Raji (cell line): ENCODE results near the gene PER3.

ENCODE experiments used
- POLR2A ChIP-seq: IDR thresholded peaks from 2 replicates; pipeline ENCODE4 v1.6.1; 2011; ENCODE audit warnings: low read depth, low read length, control low read depth; ENCODE audit not compliant: insufficient read depth

Gene PER3

DNA sequence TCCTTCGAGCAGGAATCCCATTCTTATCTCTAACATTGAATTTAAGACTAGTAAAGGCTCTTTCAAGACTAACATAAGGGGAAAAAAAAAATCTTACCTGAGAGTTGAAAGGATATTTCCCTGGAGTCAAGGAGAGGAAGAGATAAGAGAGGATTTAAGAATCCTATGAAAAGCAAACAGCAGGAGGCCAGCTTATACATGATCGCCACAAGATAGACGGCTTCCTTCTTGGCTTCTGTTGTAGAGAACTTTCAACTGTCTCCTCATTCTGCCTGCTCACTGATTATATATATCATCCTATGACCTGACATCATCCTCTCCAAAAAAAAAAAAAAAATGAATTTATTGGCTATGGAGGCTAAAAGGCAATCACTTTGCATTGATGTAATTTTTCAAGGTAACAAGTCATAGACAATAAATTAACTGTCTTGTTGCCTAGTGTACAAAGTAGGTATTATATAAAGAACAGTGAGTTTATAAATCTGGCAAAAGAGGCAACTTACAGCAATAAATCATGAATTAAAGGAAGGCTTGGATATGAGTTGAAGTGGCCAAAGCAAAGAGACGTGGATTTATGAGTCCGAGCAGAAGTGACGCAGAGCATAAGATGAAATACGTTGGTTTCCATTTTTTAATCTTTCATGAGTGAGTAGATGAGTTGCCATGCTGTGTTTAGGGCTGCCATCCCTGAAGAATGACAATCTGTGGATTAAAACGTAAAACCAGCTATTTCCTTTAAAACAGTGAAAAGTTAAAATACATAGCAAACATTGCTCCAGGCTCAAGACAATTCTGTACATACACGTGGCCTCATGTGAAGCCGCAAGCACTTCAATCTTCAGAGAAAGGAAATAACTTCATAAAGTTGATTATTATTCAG lies 69.0 kb downstream of the PER3 start, which contains the start of gene UTS2:
Gene UTS2 (minus strand): TSS at position 262 of the 880 bp plus-strand sequence. CDS start 62 bp downstream, at position 200.
- no peak for TF ChIP-seq POLR2A

DNA sequence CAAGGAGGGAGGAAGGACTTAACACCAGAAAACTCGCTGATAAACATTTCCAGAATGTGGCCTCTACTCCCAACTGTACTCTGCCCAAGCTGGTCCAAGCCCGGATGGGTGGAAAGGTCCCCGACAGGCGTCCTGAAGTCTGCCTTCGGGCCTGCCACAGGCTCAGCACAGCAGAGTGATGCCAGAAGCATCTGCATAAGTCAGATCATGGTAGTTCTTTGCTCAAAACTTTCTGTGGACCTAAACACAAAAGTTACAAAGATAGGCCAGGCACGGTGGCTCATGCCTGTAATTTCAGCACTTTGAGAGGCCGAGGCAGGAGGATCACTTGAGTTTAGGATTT lies 69.6 kb downstream of the PER3 start:
- no peak for TF ChIP-seq POLR2A

- TF ChIP-seq POLR2A, result no peak
These were observed 72.3 kb downstream of the PER3 start for GRCh38 chr1:7856345-7856744.

GRCh38 chr1:7857000-7857399 lies 72.9 kb downstream of the PER3 start:
- no peak for TF ChIP-seq POLR2A

DNA sequence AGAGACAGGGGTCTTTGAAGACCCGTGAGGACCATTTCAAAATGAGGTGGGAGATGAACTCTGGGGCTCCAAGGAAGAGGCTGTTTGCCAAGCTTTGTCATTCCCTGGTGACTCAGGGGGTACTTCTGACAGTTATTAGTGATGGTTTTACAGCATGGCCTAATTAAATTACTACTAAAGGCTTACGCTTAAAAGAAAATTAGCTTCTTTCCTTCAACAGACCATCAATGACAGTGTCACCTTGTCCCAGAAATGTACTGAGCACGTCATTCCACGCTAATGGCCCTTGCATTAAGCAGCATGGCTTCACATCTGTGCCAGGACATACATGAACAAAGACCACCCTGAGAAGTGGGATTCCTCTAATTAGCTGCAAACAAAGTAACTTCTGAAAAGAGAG lies 73.9 kb downstream of the PER3 start:
- TF ChIP-seq POLR2A, result no peak

- TF ChIP-seq POLR2A, result no peak
These were observed 75.3 kb downstream of the PER3 start for GRCh38 chr1:7859406-7859805.

DNA sequence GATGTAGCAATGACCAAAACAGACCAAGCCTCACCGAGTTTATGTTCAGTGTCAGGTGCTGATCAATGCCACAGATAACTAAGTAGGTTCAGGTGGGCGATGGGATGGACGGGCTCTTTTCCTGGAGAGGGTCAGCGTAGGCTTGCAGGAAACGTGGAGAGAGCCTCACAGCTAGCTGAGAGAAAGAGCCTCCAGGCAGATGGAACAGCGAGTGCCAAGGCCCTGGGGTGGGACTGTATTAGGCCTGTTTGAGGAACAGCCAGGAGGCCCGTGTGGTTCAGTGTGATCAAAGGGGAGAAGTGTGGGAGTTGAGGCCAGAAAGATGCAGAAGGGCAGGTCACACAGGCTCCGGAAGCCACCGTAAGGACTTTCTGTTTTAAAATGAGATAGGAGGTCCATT lies 76.0 kb downstream of the PER3 start:
- no peak for TF ChIP-seq POLR2A

GRCh38 chr1:7861452-7861851 lies 77.4 kb downstream of the PER3 start:
- TF ChIP-seq POLR2A, result no peak

DNA sequence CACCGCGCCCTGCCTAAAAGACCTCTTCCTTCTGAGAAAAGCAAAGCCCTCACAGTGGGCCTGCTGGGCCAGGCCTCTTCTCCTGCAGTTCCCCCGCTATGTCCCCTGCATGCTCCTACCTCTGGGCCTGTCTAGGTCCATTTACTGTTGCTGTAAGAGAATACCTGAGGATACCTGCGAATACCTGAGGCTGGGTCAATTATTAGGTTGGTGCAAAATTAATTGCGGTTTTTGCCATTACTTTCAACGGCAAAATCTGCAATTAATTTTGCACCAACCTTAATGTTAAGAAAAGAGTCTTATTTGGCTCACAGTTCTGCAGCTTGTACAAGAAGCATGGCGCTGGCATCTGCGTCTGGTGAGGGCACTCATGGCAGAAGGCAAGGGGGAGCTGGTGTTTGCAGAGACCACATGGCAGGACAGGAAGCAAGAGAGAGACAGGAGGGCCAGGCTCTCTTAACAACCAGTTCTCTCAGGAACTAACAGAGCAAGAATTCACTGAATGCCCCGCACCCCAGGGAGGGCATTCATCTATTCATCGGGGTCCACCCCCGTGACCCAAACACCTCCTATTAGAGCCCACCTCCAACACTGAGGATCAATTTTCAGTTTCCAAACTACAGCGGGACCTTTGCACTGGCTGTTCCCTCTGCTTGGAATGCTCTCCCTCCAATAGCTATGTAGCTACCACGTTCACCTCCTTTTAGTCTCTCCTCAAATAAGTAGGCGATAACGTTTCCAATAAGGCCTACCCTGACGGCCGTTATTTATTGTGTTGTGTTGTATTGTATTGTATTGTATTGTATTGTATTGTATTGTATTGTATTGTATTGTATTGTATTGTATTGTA lies 78.3 kb downstream of the PER3 start:
- TF ChIP-seq POLR2A, result no peak

DNA sequence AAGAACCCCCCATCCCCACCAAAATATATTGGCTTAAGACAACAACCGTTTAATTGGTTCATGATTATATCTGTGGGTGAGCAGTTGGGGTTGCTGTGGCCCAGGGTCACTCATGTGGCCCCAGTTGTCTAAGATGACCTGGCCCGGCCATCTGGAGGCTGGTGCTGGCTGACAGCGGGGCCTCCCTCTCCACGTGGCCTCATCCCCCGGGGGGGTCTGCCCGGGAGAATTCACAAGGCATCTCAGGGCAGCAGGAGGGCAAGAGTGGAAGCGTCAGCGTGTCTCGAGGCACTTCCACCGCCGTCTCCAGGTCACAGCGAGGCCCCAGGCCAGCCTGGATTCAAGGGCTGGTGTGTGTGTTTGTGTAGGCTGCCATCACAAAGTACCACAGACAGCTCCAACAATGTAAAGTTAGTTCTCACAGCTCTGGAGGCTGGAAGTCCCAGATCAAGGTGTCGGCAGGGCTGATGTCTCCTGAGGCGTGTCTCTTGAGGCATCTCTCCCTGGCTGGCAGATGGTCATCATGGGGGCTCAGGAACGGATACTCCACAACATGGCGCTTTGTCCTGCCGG lies 79.8 kb downstream of the PER3 start:
- no peak for TF ChIP-seq POLR2A

DNA sequence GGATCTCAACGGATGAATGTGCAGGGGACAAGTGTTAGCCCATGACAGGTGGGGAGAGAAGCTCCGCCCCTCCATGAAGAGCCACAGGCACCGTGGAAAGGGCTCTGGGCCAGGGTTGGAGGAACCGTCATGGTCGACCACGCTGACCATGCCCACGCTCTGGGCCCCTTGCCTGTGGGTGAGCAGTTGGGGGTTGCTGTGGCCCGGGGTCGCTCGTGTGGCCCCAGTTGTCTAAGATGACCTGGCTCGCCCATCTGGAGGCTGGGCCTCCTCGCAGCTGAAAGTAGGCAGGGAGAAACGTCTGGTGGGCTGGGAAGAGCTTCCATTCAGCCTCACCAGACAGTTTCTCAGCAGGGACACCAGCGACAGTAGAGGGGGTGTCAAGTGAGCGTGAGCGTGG lies 81.9 kb downstream of the PER3 start:
- no peak for TF ChIP-seq POLR2A

- TF ChIP-seq POLR2A, result no peak
These were observed 84.1 kb downstream of the PER3 start for GRCh38 chr1:7868070-7868780.

DNA sequence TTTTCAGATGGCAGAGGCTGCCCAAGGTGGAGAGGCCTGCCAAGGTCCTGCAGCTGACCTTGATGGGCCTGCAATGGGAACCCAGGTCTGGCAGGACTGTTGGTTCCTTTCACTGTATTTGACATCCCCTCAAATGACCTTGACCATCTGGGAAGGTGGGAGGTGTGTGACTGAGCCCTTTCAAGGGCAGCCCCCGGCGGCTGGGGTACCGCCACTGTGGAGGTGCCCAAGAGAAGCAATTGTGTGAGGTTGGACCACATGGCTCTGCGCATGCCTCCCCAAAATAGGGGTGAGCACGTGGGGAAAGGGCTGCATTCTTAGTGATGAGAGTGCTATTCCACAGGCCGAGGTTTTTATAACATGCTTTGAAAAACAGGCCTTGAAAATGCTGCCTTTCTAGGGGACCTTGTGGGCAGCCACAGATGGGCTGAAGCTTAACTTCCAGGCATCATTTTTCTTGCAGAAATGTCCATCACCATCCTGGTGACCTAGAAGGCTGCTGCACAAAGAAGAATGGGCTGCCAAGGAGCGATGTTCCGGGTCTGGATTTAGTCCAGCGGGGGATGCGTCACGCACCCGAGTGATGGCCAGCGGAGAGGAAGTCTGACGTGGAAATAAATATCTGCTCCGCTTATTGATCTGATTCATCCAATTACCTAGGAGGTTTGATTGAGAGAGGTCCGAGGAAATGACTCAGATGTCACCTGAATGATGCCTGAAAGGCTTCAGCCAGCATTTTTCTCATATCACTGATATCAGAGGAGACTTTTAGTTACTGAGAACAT lies 85.2 kb downstream of the PER3 start:
- no peak for TF ChIP-seq POLR2A

DNA sequence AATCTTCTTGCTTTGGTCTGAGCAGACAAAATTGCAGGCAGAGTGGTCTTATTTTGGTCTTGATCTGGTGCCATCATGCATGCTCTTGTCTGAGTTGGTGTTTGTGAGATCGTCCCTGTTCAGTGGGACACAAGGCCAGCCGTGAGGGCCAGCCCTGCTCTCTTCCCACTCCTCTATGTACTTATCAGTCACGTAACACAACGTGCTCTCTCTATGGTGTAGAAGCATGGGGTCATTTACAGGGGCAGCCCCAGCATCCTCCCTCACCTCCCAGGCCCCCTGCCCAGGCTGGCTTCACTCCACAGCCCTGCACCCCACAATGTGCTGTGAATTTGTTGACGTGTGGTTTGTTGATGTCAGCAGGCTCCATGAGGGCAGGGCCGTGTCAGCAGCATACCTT lies 87.0 kb downstream of the PER3 start:
- TF ChIP-seq POLR2A, result no peak
